Trophoblast cell (in vitro differentiated cells and primary cell): ENCODE data around the gene UGT1A8.

ENCODE experiments used
- DNase-seq, 2 donors: peaks; one replicate each; pipeline ENCODE4 v3.0.0-alpha.2; 2016
- H2AFZ ChIP-seq: 2 replicates; pipeline ENCODE4 v1.6.1; 2013; ENCODE audit warnings: low read length, moderate library complexity, mild to moderate bottlenecking; ENCODE audit not compliant: insufficient read depth, poor library complexity
- H2AK5ac ChIP-seq: 2 replicates; pipeline ENCODE4 v1.6.1; 2013; ENCODE audit warnings: mild to moderate bottlenecking, low read length
- H2BK120ac ChIP-seq: 2 replicates; pipeline ENCODE4 v1.6.1; 2013; ENCODE audit warnings: low read length, mild to moderate bottlenecking, moderate library complexity; ENCODE audit not compliant: insufficient read depth, poor library complexity
- H2BK12ac ChIP-seq: 2 replicates; pipeline ENCODE4 v1.6.1; 2013; ENCODE audit warnings: mild to moderate bottlenecking, low read length, moderate library complexity
- H2BK5ac ChIP-seq: 2 replicates; pipeline ENCODE4 v1.6.1; 2013; ENCODE audit warnings: low read length, low read depth, moderate library complexity, mild to moderate bottlenecking; ENCODE audit not compliant: poor library complexity
- H3K14ac ChIP-seq: 2 replicates; pipeline ENCODE4 v1.6.1; 2013; ENCODE audit warnings: mild to moderate bottlenecking, low read length
- H3K18ac ChIP-seq: 2 replicates; pipeline ENCODE4 v1.6.1; 2013; ENCODE audit warnings: mild to moderate bottlenecking, low read length
- H3K23ac ChIP-seq: 2 replicates; pipeline ENCODE4 v1.6.1; 2013; ENCODE audit warnings: low read length
- H3K27ac ChIP-seq: 2 replicates; pipeline ENCODE4 v1.5.1; 2013; ENCODE audit warnings: low read depth, mild to moderate bottlenecking, inconsistent platforms, low read length, moderate library complexity
- H3K27me3 ChIP-seq: 2 replicates; pipeline ENCODE4 v1.6.1; 2013; ENCODE audit warnings: inconsistent platforms, mild to moderate bottlenecking, low read length, moderate library complexity; ENCODE audit not compliant: insufficient read depth
- H3K36me3 ChIP-seq, 2 experiments: 1 replicate in 1 of 2; 2 replicates in 1 of 2; pipeline ENCODE4 v1.6.1; 2013; ENCODE audit warnings: low read length in 2 of 2, mild to moderate bottlenecking in 2 of 2, moderate library complexity in 1 of 2; ENCODE audit not compliant: insufficient read depth in 2 of 2, control insufficient read depth in 1 of 2
- H3K4ac ChIP-seq: 2 replicates; pipeline ENCODE4 v1.6.1; 2013; ENCODE audit warnings: low read depth, mild to moderate bottlenecking, low read length, moderate library complexity
- H3K4me1 ChIP-seq, 2 experiments: 1 replicate in 1 of 2; 2 replicates in 1 of 2; pipeline ENCODE4 v1.6.1; 2013; ENCODE audit warnings: low read length in 2 of 2, mild to moderate bottlenecking in 2 of 2, moderate library complexity in 1 of 2; ENCODE audit not compliant: insufficient read depth in 2 of 2, control insufficient read depth in 1 of 2
- H3K4me2 ChIP-seq: 2 replicates; pipeline ENCODE4 v1.6.1; 2013; ENCODE audit warnings: inconsistent platforms, mild to moderate bottlenecking, low read length, moderate library complexity
- H3K4me3 ChIP-seq: 2 replicates; pipeline ENCODE4 v1.5.1; 2013; ENCODE audit warnings: mild to moderate bottlenecking, low read depth, low read length, inconsistent platforms
- H3K79me1 ChIP-seq: one replicate; pipeline ENCODE4 v1.6.1; 2013; ENCODE audit warnings: low read length
- H3K79me2 ChIP-seq: 2 replicates; pipeline ENCODE4 v1.6.1; 2013; ENCODE audit warnings: low read length, mild to moderate bottlenecking; ENCODE audit not compliant: control insufficient read depth, insufficient read depth, poor library complexity
- H3K9ac ChIP-seq: 2 replicates; pipeline ENCODE4 v1.6.1; 2013; ENCODE audit warnings: mild to moderate bottlenecking, low read length
- H3K9me3 ChIP-seq: 2 replicates; pipeline ENCODE4 v1.6.1; 2013; ENCODE audit warnings: low read depth, mild to moderate bottlenecking, control low read depth, inconsistent platforms, low read length; ENCODE audit not compliant: insufficient read depth
- H4K12ac ChIP-seq: 2 replicates; pipeline ENCODE4 v1.6.1; 2013; ENCODE audit warnings: low read depth, mild to moderate bottlenecking, low read length, moderate library complexity
- H4K8ac ChIP-seq: 2 replicates; pipeline ENCODE4 v1.6.1; 2013; ENCODE audit warnings: low read depth, mild to moderate bottlenecking, low read length, moderate library complexity
- H4K91ac ChIP-seq: one replicate; pipeline ENCODE4 v1.6.1; 2013; ENCODE audit warnings: low read depth, mild to moderate bottlenecking, low read length, moderate library complexity
- WGBS: extraction: QIAGEN DNeasy Blood & Tissue Kit; methylation state at CpG from one replicate; pipeline ENCODE4 v1.1.7; 2013; ENCODE audit warnings: missing lambda C conversion rate; ENCODE audit not compliant: insufficient read length, insufficient coverage; ENCODE audit errors: extremely low coverage; 5-methylcytosine and 5-hydroxymethylcytosine counted together

UGT1A8 gene

GRCh38 chr2:233705911-233706506 is 88.6 kb downstream of the UGT1A8 start:
- Histone ChIP-seq H3K4me2 (no peak overlapping the region), H3K79me1 (no peaks in the 10 kb centered on the region), H2BK5ac (no peak overlapping the region), H3K18ac (no peak overlapping the region), H3K9ac (no peak overlapping the region), H3K14ac (no peak overlapping the region), H3K4me3 (no peak overlapping the region), H3K79me2 (no peaks in the 10 kb centered on the region), H3K4me1 (peaks cover 0 to 2% of the 10 kb centered on the region in 2 experiments), H3K27ac (no peak overlapping the region), H3K4ac (no peak overlapping the region), H4K91ac (no peak overlapping the region), H3K9me3 (no peaks in the 10 kb centered on the region), H2BK12ac (no peak overlapping the region), H2AFZ (no peak overlapping the region), H4K8ac (no peak overlapping the region), H3K23ac (no peak overlapping the region), H3K36me3 (no peaks in the 10 kb centered on the region), H4K12ac (no peak overlapping the region), H2AK5ac (no peak overlapping the region), H3K27me3 (no peaks in the 10 kb centered on the region), H2BK120ac (no peak overlapping the region)
- peak in 1 of 2 donors; percentile 62 for DNase-seq
- no CpG with 5 or more reads among the region's 4 CpGs for WGBS

GRCh38 chr2:233706720-233707119 is 89.3 kb downstream of the UGT1A8 start:
- no CpG with 5 or more reads among the region's 1 CpG for WGBS
- no peak overlapping the region for H2BK120ac ChIP-seq
- no peaks in the 10 kb centered on the region for H3K9me3 ChIP-seq
- H3K4me3 ChIP-seq = no peak overlapping the region
- H3K79me1 ChIP-seq = no peaks in the 10 kb centered on the region
- no peak overlapping the region for H3K9ac ChIP-seq
- H3K4me2 ChIP-seq = no peak overlapping the region
- H2BK5ac ChIP-seq = no peak overlapping the region
- H2AFZ ChIP-seq = no peak overlapping the region
- peaks cover 0 to 2% of the 10 kb centered on the region in 2 experiments for H3K4me1 ChIP-seq
- DNase-seq = peak; percentile 32 to 67
- H4K8ac ChIP-seq = no peak overlapping the region
- no peaks in the 10 kb centered on the region for H3K36me3 ChIP-seq
- no peak overlapping the region for H3K4ac ChIP-seq
- H3K18ac ChIP-seq = no peak overlapping the region
- H3K14ac ChIP-seq = no peak overlapping the region
- no peak overlapping the region for H2BK12ac ChIP-seq
- no peak overlapping the region for H4K91ac ChIP-seq
- no peaks in the 10 kb centered on the region for H3K27me3 ChIP-seq
- no peak overlapping the region for H2AK5ac ChIP-seq
- H3K27ac ChIP-seq = no peak overlapping the region
- no peak overlapping the region for H3K23ac ChIP-seq
- no peak overlapping the region for H4K12ac ChIP-seq
- H3K79me2 ChIP-seq = no peaks in the 10 kb centered on the region

- H3K27ac ChIP-seq = no peak overlapping the region
- H3K9ac ChIP-seq = no peak overlapping the region
- H3K79me2 ChIP-seq = no peaks in the 10 kb centered on the region
- H2BK12ac ChIP-seq = no peak overlapping the region
- H3K27me3 ChIP-seq = no peaks in the 10 kb centered on the region
- no peaks in the 10 kb centered on the region for H3K9me3 ChIP-seq
- H2AK5ac ChIP-seq = no peak overlapping the region
- WGBS = no CpG with 5 or more reads among the region's 10 CpGs
- H3K79me1 ChIP-seq = no peaks in the 10 kb centered on the region
- no peak for DNase-seq
- no peak overlapping the region for H2BK120ac ChIP-seq
- no peak overlapping the region for H3K23ac ChIP-seq
- no peak overlapping the region for H2AFZ ChIP-seq
- H2BK5ac ChIP-seq = no peak overlapping the region
- no peak overlapping the region for H3K4me2 ChIP-seq
- H3K14ac ChIP-seq = no peak overlapping the region
- H3K4ac ChIP-seq = no peak overlapping the region
- H4K8ac ChIP-seq = no peak overlapping the region
- peaks cover 0 to 2% of the 10 kb centered on the region in 2 experiments for H3K4me1 ChIP-seq
- H3K36me3 ChIP-seq = no peaks in the 10 kb centered on the region
- no peak overlapping the region for H3K18ac ChIP-seq
- no peak overlapping the region for H3K4me3 ChIP-seq
- H4K91ac ChIP-seq = no peak overlapping the region
- no peak overlapping the region for H4K12ac ChIP-seq
Measured at GRCh38 chr2:233707940-233708644, 90.7 kb downstream of the UGT1A8 start.

GRCh38 chr2:233708942-233709341 is 91.5 kb downstream of the UGT1A8 start:
- Histone ChIP-seq H3K18ac (no peak overlapping the region), H3K27me3 (no peaks in the 10 kb centered on the region), H3K79me1 (no peaks in the 10 kb centered on the region), H4K91ac (no peak overlapping the region), H3K9ac (no peak overlapping the region), H3K79me2 (no peaks in the 10 kb centered on the region), H3K4ac (no peak overlapping the region), H3K27ac (no peak overlapping the region), H2BK5ac (no peak overlapping the region), H3K23ac (no peak overlapping the region), H3K4me1 (peaks cover 0 to 2% of the 10 kb centered on the region in 2 experiments), H4K12ac (no peak overlapping the region), H2AFZ (no peak overlapping the region), H2BK120ac (no peak overlapping the region), H3K4me2 (no peak overlapping the region), H3K36me3 (no peaks in the 10 kb centered on the region), H4K8ac (no peak overlapping the region), H2BK12ac (no peak overlapping the region), H3K14ac (no peak overlapping the region), H2AK5ac (no peak overlapping the region), H3K9me3 (no peaks in the 10 kb centered on the region), H3K4me3 (no peak overlapping the region)
- no peak for DNase-seq
- no CpG with 5 or more reads among the region's 5 CpGs for WGBS
